ENCODE measurements around the gene PHF21B.

Gene PHF21B

DNA sequence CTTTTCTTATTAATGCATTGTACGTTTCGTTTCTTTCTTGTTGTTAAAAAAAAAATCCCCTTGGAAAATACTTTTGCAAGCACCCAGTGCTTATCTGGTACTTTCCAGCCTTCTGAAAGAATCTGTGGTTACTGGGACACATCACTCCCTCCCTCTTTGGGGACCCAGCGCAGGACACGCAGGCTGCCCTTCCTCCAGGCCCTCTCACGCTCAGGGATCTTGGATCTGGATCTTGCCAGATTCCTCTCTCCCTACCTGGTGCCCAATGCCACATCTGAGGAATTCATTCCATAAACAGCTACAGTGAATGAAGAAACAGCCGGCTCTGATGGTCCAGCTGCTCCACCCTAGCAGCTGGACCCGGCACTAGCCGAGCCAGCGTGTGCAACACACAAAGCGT is 55.7 kb downstream of the PHF21B start:
- DNase-seq = no peak

- no peak for DNase-seq
Measured at GRCh38 chr22:44952863-44953746, 56.7 kb downstream of the PHF21B start.

DNA sequence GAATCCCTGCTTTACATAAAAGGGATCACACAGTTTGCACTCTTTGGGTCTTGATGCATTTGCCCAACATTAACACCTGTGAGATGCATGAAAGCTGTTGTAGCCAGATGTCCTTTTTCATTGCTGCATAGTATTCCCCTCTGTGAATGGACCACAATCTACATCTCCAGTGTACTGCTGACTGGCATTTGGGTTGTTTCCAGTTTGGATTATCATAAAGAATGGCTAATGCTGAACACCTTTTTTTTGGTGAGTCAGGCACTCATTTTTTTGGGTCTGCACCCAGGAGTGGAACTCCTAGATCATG is 58.3 kb downstream of the PHF21B start:
- no peak for DNase-seq

GRCh38 chr22:44950806-44951509 is 58.8 kb downstream of the PHF21B start:
- DNase-seq = no peak

DNA sequence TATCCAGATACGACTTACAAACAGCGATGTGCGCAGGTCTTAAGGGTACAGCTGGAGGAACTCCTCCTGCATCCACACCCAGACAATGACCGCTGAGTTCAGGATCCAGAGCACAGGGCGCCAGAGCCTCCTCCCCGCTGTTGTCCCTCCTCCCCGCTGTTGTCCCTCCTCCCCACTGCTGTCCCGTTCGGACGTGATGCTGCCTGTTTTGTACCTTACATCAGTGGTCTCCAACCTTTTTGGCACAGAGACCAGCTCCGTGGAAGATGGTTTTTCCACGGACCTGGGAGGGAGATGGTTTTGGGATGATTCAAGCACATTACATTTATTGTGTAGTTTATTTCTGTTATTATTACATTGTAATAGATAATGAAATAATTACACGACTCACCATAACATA is 62.0 kb downstream of the PHF21B start:
- DNase-seq = no peak

DNA sequence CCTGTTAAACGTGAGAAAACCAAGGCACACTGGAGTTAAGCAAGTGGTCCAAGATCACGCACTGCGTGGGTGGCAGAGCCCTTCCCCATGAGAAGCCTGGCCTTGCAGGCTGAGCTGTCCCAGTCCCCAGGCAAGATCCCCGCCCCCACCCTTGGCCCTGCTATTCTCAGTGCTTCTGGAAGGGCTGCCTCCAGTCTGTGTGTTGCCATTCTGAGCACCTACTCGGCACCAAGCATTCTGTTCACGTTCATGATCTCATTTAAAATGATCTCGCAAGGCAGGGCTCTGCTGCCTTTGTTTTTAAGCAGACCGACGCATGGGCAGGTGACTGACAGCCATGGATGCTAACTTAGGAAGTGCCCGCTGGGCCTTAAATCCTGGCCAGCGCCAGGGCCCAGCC is 62.8 kb downstream of the PHF21B start:
- no peak for DNase-seq

DNA sequence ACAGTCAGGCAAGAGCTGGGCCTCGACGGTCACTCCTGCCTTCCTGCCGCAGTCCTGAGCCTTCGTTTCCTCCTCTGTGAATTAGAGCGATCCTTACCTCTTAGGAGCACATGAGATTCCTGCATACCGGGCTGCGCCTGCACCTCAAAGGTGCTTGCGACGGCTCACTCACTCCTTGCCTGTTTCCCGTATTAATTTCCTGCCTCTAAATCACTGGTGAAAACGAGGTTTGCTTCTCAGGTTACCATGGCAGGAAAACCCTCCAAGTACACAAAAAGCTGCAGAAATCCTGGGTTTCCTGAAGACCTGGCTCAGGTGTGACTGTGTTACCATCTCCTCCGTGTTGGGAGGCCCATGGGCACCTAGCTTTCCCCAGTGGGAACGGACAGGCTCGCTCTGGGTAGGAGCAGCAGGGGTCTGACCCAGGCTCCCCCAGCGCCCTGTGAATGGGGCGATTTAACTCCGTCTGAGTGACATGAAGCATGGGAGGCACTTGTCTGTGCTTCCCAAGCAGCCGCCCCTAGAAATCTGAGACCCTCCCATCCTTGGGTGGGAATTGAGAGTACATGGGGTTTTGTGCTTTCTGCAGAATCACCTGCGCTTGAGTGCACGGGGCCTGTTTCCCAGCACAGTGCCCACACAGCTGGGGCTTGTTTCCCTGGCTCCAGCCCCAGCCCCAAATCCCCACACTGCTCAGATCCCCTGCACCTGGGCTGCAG is 64.8 kb downstream of the PHF21B start:
- no peak for DNase-seq

DNA sequence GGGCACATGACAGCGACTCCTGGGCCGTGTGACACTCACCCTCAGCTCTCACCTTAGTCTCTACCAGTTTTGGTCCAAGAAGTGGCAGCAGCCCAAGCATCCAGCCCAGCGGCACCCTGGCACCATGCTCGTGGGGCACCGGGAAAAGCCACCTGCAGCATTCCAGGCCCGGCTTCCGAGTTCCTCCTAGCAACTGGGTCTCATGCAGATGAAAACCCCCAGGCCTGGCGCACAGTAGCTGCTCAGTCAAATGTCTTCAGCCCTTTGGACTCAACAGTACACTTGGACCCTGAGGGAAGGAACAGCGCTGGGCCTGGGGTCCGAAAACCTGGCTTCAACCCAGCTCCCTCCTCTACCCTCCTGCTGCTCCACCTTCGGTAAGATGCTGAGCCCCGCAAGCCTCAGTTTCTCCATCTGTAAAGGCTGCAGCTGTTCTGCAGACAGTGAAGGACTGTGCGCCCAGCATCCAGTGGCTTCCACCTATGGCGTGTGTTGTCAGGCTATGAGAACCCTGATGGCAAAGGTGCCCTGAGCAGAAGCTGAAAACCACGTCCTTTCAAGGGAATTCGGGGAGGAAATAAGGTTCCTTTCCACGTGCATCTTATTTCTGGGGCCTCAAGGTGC is 66.0 kb downstream of the PHF21B start:
- DNase-seq = no peak

DNA sequence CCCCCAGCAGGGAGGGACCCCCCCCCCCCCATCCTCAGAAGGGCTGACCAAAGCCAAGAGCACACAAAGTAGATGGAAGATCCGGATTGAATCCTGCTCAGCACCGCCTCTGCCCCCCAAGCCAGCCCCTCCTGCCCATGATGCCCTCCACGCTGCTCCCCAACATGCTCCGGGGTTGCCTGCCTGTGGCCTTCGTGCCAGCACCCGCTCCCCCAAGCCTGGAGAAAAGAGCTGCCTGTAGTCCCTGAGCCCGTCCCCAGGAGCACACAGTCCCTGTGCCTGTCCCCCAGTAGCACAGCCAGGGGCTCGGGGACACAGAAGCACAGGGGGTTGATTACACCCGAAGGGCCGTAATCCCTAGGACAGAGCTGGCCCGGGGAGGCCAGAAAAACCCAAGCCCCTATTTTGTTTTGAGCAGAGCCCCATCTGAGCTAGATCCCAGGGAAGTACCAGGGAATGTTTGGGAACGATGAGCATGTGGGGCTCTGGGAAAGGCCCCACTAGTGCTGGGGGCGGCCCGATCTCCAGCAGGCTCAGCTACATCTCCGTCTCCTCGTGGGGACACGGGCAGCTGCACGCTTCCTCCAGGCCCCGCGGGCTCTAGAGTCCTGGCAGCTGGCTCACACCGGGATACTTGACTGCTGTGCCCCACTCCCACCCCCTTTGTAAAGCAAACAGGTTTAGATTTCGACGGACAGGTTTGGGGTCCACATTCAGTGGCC is 66.7 kb downstream of the PHF21B start:
- DNase-seq = no peak

- no peak for DNase-seq
Measured at GRCh38 chr22:44942056-44942455, 67.7 kb downstream of the PHF21B start.

DNA sequence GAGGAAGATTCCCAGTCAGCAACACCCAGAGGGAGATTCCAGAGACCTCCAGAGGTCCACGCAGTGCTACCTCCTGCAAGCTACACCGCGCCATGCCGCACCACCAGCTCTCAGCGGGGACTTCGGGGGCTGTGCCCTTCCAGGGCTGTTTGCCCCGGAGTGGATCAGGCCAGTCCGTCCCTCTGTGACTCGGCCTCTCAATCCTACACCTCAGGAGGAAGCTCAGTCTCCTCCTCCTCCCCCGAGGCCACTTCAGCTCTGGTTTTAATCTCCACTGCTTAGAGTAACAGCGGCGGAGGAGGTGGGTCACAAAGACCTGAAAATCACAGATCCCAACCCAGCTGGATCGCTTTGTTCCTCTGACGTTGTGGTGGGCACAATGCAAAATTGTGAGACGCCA is 68.6 kb downstream of the PHF21B start:
- no peak for DNase-seq

- no peak for DNase-seq
Measured at GRCh38 chr22:44940130-44940529, 69.7 kb downstream of the PHF21B start.

DNA sequence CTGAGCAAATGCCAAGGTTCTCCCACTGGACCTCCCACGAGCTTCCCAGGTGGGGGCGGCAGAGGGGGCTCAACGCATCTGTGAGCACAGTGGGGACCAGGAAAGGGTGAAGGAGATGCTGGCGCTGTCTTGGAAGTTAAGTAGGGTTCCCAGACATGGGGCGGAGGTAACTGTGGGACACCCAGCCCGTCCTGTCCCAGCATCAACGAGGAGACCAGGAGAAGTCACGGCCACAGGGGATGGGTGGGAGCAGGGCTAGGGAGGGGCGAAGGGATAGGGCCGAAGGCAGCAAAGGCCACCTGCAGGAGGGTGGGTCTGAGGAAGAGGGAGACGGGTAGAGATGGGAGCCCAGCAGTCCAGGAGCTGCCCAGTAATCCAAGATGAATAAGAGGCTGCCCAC is 70.4 kb downstream of the PHF21B start:
- no peak for DNase-seq

GRCh38 chr22:44938886-44939285 is 70.9 kb downstream of the PHF21B start:
- no peak for DNase-seq

DNA sequence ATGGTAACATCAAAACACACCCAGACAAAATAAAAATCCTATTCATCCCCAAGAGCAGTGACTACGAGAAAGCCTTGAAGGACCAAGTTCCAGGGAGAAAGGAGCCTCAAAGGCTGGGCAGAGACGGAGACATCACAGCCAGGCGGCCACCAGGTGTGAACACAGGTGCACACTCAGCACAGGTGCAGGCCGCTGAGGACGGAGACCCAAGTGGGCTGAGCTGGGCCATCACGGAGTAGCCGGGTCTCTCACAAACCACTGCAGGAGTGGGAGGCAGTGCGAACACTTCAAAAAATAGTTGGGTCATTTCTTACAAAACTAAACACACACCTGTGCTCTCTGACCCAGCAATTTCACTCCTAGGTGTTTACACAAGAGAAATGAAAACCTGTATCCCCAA is 72.6 kb downstream of the PHF21B start:
- DNase-seq = no peak

DNA sequence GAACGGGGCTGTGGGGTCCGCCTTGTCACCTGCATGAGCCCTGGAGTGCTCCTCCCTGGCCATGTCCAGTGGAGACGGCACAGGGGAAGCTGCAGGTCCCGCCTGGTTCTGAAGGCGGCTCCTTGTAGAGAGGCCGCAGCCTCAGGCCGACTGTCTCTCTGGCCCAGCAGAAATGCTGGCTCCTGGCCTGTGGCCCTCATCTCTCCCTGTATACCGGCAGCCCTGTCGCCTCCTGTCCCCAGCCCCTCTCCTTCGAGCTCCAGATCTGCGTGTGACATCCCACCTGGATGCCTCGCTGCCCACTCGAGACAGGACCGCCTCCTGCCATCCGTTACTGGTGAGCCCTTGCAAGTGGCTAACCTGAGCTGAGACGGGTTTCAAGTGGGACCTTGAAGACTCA is 73.6 kb downstream of the PHF21B start:
- no peak for DNase-seq

DNA sequence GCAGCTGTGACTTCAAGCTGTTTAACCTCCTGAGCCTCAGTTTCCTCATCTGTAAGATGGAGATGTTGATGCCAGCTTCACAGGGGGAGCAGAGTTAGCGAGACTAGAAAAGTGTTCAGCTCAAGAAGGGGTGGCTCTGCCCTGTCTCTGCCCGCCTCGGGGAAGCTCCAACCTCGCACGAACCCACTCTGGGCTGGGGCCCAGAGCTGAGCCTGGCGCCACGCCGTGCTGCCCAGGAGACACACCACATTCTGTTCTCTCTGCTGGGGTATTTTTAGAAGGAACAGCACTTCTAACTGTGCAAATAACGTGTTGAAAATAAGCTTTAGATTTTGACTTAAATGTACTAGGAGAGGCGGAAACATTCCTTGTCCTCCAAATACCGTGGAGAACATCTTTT is 74.1 kb downstream of the PHF21B start:
- no peak for DNase-seq

- DNase-seq = no peak
Measured at GRCh38 chr22:44934454-44934735, 75.4 kb downstream of the PHF21B start.

DNA sequence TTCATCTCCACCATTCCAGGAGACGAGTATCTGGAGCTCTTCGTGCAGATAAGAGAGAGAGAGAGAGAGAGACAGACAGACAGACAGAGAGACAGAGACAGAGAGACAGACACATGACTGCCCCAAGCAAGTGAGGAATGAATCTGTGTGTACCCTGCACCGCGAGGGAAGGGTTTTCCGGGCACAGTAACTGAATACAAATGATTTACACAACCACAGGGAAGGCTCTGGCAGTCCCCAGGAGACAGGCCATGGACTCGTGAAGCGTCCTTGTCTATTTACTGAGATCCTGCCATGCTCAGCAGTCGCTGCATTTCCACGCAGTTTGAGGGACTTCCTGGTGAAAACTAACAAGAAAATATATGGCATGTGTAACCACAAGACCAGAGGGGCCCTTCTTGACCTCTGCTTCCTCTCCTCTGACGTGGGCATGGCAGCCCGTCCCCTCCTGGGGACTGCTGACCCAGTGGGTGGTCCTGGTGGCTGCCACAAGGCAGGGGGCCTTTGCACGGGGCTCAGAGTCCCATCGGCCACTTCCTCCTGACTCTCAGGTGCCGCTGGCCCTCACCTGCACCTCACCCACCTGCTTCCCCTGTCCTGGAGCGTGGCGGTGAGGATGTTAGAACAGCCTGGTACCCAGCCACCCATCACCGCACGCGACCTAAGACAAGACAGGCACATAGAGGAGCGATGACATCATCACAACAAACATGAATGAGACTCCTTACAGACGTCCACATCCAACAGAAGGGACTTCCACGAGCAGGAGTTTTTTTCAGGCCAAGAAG is 75.9 kb downstream of the PHF21B start:
- no peak for DNase-seq

GRCh38 chr22:44932493-44932892 is 77.3 kb downstream of the PHF21B start:
- DNase-seq = no peak

DNA sequence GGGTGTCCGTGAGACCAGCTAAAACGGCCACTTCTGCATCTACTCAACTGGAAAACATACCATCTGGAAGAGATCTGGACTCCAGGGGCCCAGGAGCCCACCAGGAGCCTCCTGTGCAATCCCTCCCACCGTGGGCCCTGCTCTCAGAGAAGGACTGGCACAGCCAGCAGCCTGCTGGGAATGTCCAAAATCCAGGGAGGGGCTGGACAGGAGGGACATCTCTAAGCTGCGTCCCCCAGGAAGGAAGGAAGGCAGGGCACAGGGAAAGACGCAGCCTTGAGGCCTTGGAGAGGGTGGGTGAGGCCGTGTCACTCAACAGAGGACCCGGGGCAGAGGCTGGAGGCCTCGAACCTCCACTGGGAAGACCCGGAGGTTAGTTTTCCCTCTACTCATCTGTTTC is 78.0 kb downstream of the PHF21B start:
- no peak for DNase-seq

DNA sequence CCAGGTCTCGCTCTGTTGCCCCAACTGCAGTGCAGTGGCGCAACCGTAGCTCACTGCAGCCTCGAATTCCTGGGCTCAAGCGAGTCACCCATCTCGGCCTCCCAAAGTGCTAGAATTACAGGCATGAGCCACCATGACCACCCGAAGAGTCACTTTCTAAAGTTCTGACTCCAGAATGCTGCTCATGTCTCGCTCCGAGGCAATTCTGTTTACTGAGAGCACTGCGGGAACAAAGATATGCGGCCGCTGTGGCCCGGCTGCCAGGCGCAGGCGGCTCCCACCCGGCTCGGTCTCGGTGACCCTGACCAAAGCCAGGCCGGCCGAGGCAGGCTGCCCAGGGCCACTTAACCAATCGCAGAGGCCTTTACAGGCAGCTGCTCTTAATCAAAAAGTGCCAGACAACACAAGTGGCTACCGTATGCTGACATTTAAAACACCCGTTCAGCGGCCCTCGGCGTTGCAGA is 78.7 kb downstream of the PHF21B start:
- DNase-seq = no peak
